Suppressor macrophage treated with lipopolysaccharide for 1 hour (primary cell): Measurements from ENCODE around the gene DDRGK1.

Experiments used
- DNase-seq, 3 donors: peaks; one replicate each; pipeline ENCODE4 v3.0.0-alpha.2; 2020 to 2022

Gene DDRGK1

DNA sequence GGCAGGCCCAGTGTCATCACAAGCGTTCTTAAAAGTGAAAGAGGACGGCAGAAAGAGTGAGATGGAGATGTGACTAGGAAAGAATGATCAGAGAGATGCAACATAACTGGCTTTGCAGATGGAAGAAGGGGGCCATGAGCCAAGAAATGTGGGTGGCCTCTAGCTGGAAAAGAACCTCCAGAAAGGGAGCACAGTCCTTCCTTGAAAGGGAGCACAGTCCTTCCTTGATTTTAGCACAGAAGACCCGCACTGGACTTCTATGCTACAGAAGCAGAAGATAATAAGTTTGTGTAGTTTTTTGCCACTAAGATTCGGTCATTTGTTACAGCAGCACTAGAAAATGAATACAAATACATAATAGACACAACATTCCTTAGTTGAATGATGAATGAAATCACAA, 24.2 kb downstream of the DDRGK1 start:
- DNase-seq: no peak

GRCh38 chr20:3177746-3178485, 26.6 kb downstream of the DDRGK1 start:
- DNase-seq: peak; percentile 33 to 53 (median 49)

- no peak for DNase-seq
These were observed 29.2 kb downstream of the DDRGK1 start for GRCh38 chr20:3175270-3175669.

GRCh38 chr20:3174442-3175261, 29.8 kb downstream of the DDRGK1 start:
- DNase-seq: no peak

DNA sequence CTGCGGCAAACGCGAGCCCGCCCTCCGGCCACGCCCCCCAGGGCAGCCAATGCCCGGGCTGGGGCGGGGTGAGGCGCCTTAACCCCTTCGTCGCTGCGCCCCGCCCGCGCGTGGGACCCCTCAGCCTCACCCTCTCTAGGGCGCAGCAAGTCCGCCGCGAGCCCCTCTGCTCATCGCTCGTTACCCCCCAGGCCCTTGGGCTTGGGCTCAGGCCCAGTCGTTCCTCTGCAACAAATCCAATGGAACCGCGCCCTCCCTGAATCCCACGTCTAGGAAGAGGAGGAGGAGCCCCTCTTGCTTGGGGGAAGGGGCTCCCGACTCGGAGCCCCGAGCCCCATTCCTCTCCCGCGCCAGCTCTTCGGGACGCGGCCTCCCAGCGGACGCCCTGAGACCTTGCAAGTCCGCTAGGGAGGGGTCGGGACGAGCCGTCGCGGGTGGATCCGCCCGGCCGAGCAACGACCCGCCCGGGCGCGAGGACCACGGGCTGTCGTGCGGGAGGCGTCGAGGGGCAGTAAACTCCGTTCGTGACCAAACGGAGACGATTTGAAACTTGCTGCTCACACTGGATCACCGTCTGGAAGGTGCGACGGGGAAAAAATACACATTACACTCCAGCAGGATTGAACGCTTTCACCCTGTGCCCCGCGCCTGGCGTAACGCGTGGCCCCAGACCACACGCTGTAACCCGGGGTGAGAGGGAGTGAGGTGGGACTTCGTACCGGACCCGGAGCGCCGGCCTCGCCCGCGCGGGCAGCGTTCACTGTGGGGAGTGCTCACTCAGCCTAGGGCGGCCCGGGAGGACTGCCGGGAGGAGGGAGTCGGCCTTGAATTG, 30.7 kb downstream of the DDRGK1 start:
- DNase-seq: peak; percentile 86 to 97 (median 92)

- DNase-seq: peak; percentile 81 to 94 (median 82)
These were observed 31.4 kb downstream of the DDRGK1 start, which contains the start of gene LZTS3 for GRCh38 chr20:3172933-3173609. TSS of gene LZTS3 (minus strand) at chr20:3173549. CDS start at chr20:3167163, 6,386 bp downstream.

DNA sequence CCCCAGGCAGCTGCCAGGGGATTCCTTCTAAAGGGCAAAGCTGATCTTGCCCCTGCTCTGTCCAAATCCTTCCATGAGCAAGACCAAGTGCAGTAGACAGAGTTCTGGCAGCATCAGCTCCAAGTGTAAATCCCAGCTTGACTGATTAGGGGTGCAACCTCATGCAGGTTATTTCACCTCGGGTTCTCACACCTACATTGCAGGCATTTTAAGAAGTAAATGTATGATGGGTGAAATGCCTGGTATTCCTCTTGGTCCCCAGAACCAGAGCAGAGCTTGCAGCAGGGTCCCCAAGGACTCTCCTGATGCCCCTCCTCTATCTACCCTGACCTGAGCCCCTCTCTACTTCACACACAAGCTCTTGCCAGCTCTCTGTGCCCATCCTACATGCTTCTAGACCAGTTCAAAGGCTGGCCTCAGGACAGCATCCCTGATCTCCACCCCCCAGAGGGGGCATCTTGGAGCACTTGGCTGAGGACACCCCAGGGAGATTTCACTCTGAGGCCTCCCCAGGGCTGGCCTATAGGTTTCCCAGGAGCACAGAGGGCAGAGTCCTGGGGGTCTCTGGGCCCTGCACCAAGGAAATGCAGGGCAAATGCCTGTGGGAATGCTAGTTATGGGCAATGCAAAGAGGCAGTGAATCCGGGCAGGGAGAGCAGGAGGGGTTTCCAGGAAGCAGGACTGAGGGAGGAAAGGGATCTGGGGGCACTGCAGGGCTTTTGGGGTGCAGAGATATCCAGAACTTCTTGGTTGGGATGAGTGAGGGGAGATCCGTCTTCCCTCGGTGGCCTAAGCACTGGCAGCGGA, 32.2 kb downstream of the DDRGK1 start:
- no peak for DNase-seq

- no peak for DNase-seq
These were observed 32.9 kb downstream of the DDRGK1 start for GRCh38 chr20:3171391-3172125.

DNA sequence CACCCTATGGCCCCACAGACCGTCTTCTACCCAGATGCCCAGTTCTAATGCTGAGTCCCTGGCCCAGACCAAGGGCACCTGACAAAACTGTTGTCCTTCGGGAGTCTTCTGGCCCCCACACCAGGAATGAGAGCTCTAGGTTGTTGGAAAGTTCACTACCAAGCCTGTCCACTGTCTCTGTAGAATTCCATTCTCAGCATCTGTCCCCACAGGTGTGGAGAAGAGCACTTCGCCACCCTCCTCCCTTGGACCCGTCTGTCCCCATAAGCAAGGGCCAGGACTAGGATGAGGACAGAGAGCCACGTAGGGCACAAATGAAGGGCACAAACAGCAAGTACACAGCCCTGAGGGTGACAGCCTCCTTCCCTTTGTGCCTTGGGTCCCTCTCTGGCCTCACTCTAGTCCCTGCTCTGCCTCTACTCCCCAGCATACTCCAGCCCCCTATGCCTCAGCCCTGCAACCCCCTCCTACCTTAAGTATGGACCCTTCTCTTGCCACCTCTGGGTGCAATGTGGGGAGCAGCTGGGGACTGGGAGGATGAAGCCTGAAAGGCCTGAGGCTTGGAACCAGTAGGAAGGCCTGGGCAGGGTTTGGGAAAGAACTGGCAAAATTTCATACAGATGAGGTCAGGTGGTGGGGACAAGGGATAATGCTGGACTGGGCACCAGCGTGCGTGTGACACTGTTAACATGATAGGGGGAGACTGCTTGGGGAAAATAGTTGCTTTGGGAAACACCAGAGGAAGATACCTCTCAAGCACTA, 35.5 kb downstream of the DDRGK1 start:
- no peak for DNase-seq

DNA sequence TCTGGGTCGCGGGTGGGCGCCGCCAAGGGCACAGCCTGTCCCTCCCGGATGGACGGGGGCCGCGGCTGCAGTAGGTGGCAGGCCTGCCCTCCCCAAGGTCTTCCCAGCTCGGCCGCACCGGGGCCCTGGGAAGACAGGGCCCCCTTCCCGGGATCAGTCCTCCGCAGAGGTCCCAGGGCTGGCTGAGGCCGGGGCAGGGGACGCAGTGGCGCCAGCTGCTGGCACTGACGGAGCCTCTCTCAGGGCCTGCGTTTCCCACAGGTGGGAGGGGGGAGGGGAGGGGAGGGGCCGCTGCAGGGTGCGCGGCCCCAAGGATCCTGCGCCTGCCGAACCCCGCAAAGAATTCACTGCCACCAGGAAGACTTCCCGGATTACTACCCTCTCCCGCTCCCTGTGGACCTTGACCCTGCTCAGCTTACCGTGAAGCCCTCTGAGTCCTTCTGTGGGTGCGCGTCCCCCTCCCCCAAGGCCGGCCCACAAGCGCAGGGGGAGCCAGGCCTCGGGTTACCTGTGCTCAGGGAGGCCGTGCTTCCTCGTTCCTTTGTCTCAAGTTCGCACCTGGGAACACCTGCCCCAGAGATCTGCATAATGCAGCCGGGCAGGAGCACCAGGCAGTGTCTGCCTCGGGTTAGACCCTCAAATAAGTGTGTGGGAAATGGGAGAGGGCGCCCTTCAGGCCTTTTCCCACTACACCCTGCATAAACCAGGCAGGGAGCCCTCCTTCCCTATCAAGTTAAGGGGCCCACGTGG, 36.2 kb downstream of the DDRGK1 start:
- DNase-seq: no peak

- DNase-seq: no peak
These were observed 36.8 kb downstream of the DDRGK1 start for GRCh38 chr20:3167738-3168078.

DNA sequence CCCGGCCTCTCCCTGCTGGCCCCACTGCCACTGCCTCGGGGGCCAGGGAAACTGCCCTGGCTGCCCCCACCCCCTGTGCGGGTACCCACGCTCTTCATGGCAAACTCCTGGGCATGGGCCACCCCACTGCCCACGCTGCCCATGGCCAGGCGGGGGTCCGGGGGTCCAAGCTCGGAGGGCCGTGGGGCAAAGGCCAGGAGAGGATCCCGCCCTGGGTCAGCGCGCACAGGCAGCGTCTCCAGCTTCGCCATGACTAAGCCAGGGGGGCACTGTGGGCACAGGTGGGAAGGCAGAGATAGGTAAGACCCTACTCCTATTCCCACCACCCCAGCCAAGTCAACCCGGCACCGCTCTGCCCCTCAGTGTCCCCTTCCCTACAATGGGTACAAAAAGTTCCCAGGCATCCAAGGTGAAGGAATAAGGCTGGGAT, 37.6 kb downstream of the DDRGK1 start:
- DNase-seq: no peak

- no peak for DNase-seq
These were observed 38.1 kb downstream of the DDRGK1 start for GRCh38 chr20:3166338-3166912.

DNA sequence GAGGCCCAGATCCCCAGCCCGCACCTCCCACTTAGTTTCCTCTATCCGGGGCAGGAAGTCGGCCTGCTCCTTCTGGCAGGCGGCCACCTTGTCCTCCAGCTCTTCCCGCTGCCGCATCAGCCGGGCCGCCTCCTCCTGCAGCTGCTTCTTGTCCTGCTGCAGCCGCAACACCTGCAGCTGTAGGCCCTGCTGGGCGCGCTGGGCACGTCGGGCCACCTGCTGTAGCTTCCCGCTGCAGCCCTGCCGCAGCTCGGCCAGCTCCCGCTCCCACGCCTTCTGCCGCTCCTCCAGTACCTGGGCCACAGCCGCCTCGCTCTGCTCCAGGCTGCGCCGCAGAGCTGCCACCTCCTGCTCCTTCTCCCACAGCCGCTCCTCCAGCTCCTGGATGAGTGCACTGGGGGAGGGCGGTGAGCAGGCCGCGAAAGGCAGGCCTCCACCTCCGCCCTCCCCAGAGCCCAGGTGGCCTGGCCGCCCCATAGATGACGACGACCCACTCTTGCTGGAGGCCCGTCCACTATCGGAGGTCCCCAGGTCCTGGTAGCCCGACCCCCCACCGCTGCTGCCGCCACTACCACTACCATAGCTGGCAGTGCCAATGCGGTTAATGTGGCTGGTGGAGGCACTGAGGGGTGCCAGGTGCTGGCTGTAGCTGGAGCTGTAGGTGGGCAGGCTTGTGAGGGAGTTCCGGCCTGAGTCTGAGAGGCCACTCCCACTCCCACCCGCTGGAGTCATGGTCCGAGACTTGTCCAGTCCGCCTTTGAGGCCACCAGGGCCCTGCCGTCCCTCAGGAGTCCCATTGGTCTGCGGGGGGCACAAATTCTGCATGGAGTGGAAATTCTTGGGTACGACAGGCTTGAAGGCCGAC, 38.8 kb downstream of the DDRGK1 start:
- DNase-seq: peak in 2 of 3 donors; percentile 31 to 52

DNA sequence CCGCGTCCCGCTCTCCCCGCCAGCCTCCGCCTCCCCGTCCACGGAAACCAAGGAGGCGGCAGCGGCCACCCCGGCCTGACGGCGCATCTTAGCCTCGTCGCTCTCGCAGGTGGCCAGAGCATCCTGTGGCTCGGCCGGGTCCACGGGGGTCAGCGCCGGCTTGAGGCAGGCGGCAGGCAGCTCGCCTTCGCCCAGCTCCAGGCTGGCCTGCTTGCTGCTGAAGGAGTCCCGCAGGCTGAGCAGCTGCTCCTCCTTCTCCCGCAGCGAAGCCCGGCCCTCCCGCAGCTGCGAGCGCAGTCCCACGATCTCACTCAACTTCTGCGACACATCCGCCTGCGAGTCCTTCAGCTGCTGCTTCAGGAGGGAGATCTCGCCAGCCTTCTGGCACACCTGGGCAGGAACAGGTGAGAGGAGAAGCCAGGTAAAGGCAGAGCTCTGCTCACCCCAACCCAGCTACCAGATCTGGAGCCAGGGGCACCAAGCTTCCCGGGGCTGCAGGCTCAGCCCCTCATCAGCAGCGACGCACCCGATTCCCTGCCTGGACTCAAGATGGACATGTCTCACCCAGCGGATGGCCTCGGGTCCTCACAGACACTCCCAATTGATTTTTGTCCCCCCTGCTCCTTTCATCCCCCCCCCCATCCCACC, 39.6 kb downstream of the DDRGK1 start:
- no peak for DNase-seq

- no peak for DNase-seq
These were observed 40.3 kb downstream of the DDRGK1 start for GRCh38 chr20:3164043-3164762.
